DOHH2 (cell line): Measurements from ENCODE around the gene GMDS.

Experiments used
- H3F3A ChIP-seq: fragments of 200-600 bp; sonication (generic), shearing (Covaris generic); 2 replicates; pipeline ENCODE4 v1.6.0; 2016; ENCODE audit warnings: antibody characterized with exemption, mild to moderate bottlenecking; ENCODE audit not compliant: control insufficient read depth, insufficient read depth
- H3K27ac ChIP-seq: fragments of 200-600 bp; sonication (generic); 2 replicates; pipeline ENCODE4 v1.5.1; 2014; ENCODE audit warnings: low read depth, mild to moderate bottlenecking, low read length, moderate library complexity
- H3K27me3 ChIP-seq: fragments of 200-600 bp; sonication (generic); 2 replicates; pipeline ENCODE4 v1.6.1; 2014; ENCODE audit warnings: mild to moderate bottlenecking, low read length, mixed read lengths; ENCODE audit not compliant: control insufficient read depth
- H3K36me3 ChIP-seq: fragments of 200-600 bp; sonication (generic); 2 replicates; pipeline ENCODE4 v1.6.1; 2014; ENCODE audit warnings: mild to moderate bottlenecking, low read length, moderate library complexity, mixed read lengths; ENCODE audit not compliant: control insufficient read depth
- H3K4me1 ChIP-seq: fragments of 200-600 bp; sonication (generic); 2 replicates; pipeline ENCODE4 v1.6.1; 2014; ENCODE audit warnings: mild to moderate bottlenecking, low read length, mixed read lengths; ENCODE audit not compliant: control insufficient read depth
- H3K4me2 ChIP-seq: fragments of 200-600 bp; sonication (generic); 2 replicates; pipeline ENCODE4 v1.6.0; 2014; ENCODE audit warnings: mild to moderate bottlenecking, low read length, moderate library complexity
- H3K4me3 ChIP-seq: fragments of 200-600 bp; sonication (generic); 2 replicates; pipeline ENCODE4 v1.5.1; 2014; ENCODE audit warnings: mild to moderate bottlenecking, low read length, mixed read lengths
- H3K79me2 ChIP-seq: fragments of 200-600 bp; sonication (generic); 2 replicates; pipeline ENCODE4 v1.6.1; 2014; ENCODE audit warnings: mild to moderate bottlenecking, low read length, mixed read lengths; ENCODE audit not compliant: control insufficient read depth
- H3K9me2 ChIP-seq: fragments of 200-600 bp; sonication (generic); replicated peaks from 2 replicates; pipeline ENCODE4 v1.6.1; 2014; ENCODE audit warnings: mild to moderate bottlenecking, low read length, mixed read lengths; ENCODE audit not compliant: control insufficient read depth
- H3K9me3 ChIP-seq: fragments of 200-600 bp; sonication (generic); 2 replicates; pipeline ENCODE4 v1.6.1; 2014; ENCODE audit warnings: antibody characterized with exemption, low read length, mixed read lengths; ENCODE audit not compliant: control insufficient read depth, insufficient read depth
- H4K20me1 ChIP-seq: fragments of 200-600 bp; sonication (generic); 2 replicates; pipeline ENCODE4 v1.6.0; 2014; ENCODE audit warnings: low read depth, mild to moderate bottlenecking, antibody characterized with exemption, low read length, moderate library complexity; ENCODE audit not compliant: control insufficient read depth, insufficient read depth
- EZH2phosphoT487 ChIP-seq: fragments of 200-600 bp; sonication (generic); IDR thresholded peaks from 2 replicates; pipeline ENCODE4 v1.6.1; 2017; ENCODE audit warnings: borderline replicate concordance, mild to moderate bottlenecking, antibody characterized with exemption, low read length, moderate library complexity, mixed read lengths
- TF ChIP-seq, protein P1 (sequence below): fragments of 200-600 bp; sonication (generic); IDR thresholded peaks from one replicate; pipeline ENCODE4 v1.5.1; 2014; ENCODE audit warnings: antibody characterized with exemption, mild to moderate bottlenecking, low read depth, low read length; ENCODE audit not compliant: poor library complexity, severe bottlenecking

Gene GMDS

GRCh38 chr6:1983850-1984249 is 261.6 kb downstream of the GMDS start:
- no peak for TF ChIP-seq EZH2phosphoT487
- TF ChIP-seq, protein P1, sequence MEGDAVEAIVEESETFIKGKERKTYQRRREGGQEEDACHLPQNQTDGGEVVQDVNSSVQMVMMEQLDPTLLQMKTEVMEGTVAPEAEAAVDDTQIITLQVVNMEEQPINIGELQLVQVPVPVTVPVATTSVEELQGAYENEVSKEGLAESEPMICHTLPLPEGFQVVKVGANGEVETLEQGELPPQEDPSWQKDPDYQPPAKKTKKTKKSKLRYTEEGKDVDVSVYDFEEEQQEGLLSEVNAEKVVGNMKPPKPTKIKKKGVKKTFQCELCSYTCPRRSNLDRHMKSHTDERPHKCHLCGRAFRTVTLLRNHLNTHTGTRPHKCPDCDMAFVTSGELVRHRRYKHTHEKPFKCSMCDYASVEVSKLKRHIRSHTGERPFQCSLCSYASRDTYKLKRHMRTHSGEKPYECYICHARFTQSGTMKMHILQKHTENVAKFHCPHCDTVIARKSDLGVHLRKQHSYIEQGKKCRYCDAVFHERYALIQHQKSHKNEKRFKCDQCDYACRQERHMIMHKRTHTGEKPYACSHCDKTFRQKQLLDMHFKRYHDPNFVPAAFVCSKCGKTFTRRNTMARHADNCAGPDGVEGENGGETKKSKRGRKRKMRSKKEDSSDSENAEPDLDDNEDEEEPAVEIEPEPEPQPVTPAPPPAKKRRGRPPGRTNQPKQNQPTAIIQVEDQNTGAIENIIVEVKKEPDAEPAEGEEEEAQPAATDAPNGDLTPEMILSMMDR = no peak
- Histone ChIP-seq H3K9me2 (no peaks in the 10 kb centered on the region), H3K4me3 (no peak overlapping the region), H3K27me3 (no peaks in the 10 kb centered on the region), H3K79me2 (no peaks in the 10 kb centered on the region), H3F3A (no peaks in the 10 kb centered on the region), H3K9me3 (no peaks in the 10 kb centered on the region), H3K36me3 (no peaks in the 10 kb centered on the region), H3K27ac (no peak overlapping the region), H3K4me2 (no peak overlapping the region), H4K20me1 (no peaks in the 10 kb centered on the region), H3K4me1 (no peaks in the 10 kb centered on the region)

- Histone ChIP-seq H3K4me3 (no peak overlapping the region), H4K20me1 (no peaks in the 10 kb centered on the region), H3K79me2 (no peaks in the 10 kb centered on the region), H3K27ac (no peak overlapping the region), H3K9me3 (no peaks in the 10 kb centered on the region), H3K9me2 (no peaks in the 10 kb centered on the region), H3K36me3 (no peaks in the 10 kb centered on the region), H3F3A (no peaks in the 10 kb centered on the region), H3K27me3 (no peaks in the 10 kb centered on the region), H3K4me1 (0 out of 2 replicates have a peak, but pooled peaks cover 2% of the 10 kb centered on the region), H3K4me2 (no peak overlapping the region)
- no peak for TF ChIP-seq EZH2phosphoT487
- TF ChIP-seq, protein P1 = no peak
These were observed 272.4 kb downstream of the GMDS start for GRCh38 chr6:1972962-1973361.

DNA sequence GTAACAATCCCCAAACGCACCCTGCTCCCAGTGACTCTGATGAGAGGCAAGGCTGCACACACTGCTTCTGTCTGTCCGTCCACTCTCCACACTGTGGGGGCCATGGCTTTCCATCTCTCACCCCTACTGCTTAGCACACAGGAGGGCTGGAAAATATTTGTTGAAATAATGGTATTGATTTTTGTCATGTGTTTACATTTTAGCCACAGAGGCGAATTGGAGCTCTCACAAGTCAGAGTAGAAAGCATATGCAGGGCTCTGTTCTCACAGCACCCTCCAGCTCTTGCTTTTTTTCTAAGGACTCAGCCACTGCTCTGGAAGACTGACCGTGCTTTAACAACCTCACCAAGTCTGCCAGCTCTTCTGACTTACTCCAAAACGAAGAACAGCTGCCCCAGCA is 273.8 kb downstream of the GMDS start:
- Histone ChIP-seq H4K20me1 (no peaks in the 10 kb centered on the region), H3K79me2 (no peaks in the 10 kb centered on the region), H3K27me3 (no peaks in the 10 kb centered on the region), H3K4me2 (no peak overlapping the region), H3K4me1 (0 out of 2 replicates have a peak, but pooled peaks cover 2% of the 10 kb centered on the region), H3K9me3 (no peaks in the 10 kb centered on the region), H3K36me3 (no peaks in the 10 kb centered on the region), H3F3A (no peaks in the 10 kb centered on the region), H3K9me2 (no peaks in the 10 kb centered on the region), H3K4me3 (no peak overlapping the region), H3K27ac (no peak overlapping the region)
- no peak for TF ChIP-seq EZH2phosphoT487
- TF ChIP-seq, protein P1 = no peak
